NCI-H2227 treated with DMSO at 0.1 percent for 48 hours (cell line): ENCODE data around the gene ZSCAN30.
A peak's percentile ranks its signal among the peaks of the same experiment; 100 is the strongest.
"Not testable (repeated sequence)": the region's sequence is repeated elsewhere in the genome, so short reads cannot be mapped to it uniquely, and the experiment has no call there.

Experiments used
- DNase-seq: peaks from one replicate; lab custom pipeline; 2025; lab: John Stamatoyannopoulos, UW

The ZSCAN30 gene

GRCh38 chr18:35236571-35237363, 53.3 kb downstream of the ZSCAN30 start:
- no peak for DNase-seq

- peak; percentile 73 for DNase-seq
These were observed 59.0 kb downstream of the ZSCAN30 start for GRCh38 chr18:35231052-35231451.

DNA sequence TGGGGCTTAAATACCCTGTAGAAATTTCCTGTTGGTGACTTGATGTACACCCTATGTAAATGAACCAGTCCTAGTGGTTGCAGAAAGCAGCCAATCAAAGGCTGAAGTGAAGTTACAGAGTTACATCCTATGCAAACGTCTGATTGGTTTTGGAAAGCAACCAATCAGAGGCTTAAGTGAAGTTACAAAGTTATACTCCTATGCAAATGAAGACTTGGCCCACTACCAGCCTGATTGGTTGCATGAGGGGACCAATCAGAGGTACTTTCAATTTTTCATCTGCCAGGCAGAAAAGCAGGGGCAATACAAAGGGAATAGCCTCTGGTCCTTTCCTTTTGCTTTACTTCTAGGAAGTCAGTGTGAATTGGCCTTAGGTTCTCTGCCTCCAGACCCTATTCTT, 62.8 kb downstream of the ZSCAN30 start:
- no peak for DNase-seq

GRCh38 chr18:35223797-35224196, 66.2 kb downstream of the ZSCAN30 start:
- DNase-seq, result no peak

- no peak for DNase-seq
These were observed 69.6 kb downstream of the ZSCAN30 start for GRCh38 chr18:35220424-35220823.

- DNase-seq, result not testable (repeated sequence)
These were observed 70.7 kb downstream of the ZSCAN30 start for GRCh38 chr18:35219331-35219730.

DNA sequence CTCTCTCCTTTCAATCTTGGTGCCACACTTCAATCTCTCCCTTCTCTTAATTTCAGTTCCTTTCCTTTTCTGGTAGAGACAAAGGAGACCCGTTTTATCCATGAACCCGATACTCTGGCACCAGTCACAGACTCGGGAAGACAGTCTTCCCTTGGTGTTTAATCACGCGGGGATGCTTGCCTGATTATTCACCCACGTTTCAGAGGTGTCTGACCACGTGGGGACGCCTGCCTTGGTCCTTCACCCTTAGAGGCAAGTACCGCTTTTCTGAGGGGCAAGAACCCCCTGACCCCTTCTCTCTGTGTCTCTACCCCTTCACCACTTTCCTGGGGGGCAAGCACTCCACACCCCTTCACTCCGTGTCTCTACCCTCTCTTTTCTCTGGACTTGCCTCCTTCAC, 73.4 kb downstream of the ZSCAN30 start:
- DNase-seq, result not testable (repeated sequence)

- no peak for DNase-seq
These were observed 75.0 kb downstream of the ZSCAN30 start for GRCh38 chr18:35215026-35215425.

- DNase-seq, result not testable (repeated sequence)
These were observed 84.1 kb downstream of the ZSCAN30 start for GRCh38 chr18:35205746-35206458.

GRCh38 chr18:35205199-35205712, 84.8 kb downstream of the ZSCAN30 start:
- DNase-seq, result no peak

DNA sequence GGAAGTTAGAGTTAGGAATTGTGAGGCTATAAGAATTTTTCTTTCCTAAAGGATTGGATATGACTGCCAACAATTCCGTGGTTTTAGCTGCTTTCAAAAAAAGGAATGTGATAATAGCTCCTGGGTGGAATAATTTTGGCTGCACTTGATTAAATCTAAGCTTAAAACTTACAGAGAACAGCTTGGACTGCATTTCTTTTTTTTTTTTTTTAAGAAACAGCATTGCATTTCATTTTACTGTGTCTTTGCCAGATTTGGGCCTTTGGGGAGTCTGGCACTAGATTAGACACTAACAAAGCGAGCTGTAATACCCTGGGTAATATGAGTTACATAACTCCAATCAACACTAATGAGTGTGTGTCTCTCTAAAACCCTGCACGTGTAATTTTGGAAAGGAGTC, 87.0 kb downstream of the ZSCAN30 start:
- DNase-seq, result no peak

DNA sequence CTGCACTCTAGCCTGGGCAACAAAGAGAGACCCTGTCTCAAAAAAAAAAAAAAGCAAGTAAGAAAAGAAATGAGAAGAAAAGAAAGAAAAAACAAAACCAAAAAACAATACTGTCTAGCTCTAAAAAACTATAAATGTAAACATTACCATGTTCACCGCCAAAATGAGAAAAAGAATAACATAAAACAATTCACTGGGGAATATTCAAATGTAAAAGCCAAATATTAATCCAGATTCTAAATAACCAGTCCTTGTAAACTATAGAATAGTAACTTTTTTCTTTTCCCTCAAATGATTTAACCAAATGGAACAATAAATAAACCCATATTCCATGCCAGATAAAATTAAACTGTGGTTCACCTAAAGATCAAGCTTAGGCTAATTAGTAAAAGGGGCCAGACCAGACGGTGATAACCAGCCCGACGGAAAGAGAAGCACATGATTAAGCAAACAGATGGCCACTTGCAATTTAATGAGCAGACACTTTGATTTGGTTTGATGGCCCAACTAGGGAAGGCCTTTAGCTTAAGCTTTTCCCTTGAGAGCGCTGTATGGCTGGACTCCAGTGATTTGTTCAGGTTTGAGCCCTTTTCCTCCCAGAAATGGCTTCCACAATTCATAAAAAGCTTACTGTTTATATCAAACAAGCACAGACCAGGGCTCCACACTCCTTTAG, 88.6 kb downstream of the ZSCAN30 start:
- DNase-seq, result no peak
